ENCODE data around the gene CRYBG3.

GRCh38 chr3:97940034-97940433 is 118.2 kb downstream of the CRYBG3 start:
- TF ChIP-seq CTCF (IDR thresholded peaks at IDR 0.05) (no peak), ZFX (IDR thresholded peaks at IDR 0.05; ENCODE audit: borderline replicate concordance) (no peak)
